Mesodermal cell (in vitro differentiated cells): ENCODE results near the gene GFM1. TPM values are rescaled to one million over a fixed set of nuclear protein-coding genes. Genes with fewer than 3 reads are reported as not detected.

ENCODE experiments used
- H3K27ac ChIP-seq: 2 replicates; pipeline ENCODE4 v1.7.0; 2013; ENCODE audit warnings: mild to moderate bottlenecking, low read depth, low read length, moderate library complexity; ENCODE audit not compliant: severe bottlenecking
- H3K36me3 ChIP-seq: 2 replicates; pipeline ENCODE4 v1.7.1; 2013; ENCODE audit warnings: mild to moderate bottlenecking, low read length, moderate library complexity; ENCODE audit not compliant: control insufficient read depth, insufficient read depth
- H3K4me1 ChIP-seq: one replicate; pipeline ENCODE4 v1.7.1; 2013; ENCODE audit warnings: mild to moderate bottlenecking, low read length; ENCODE audit not compliant: insufficient read depth, control insufficient read depth, poor library complexity, severe bottlenecking
- H3K4me3 ChIP-seq: 2 replicates; pipeline ENCODE4 v1.7.0; 2013; ENCODE audit warnings: low read length, control low read depth, mild to moderate bottlenecking; ENCODE audit not compliant: insufficient read depth, poor library complexity, severe bottlenecking; ENCODE audit errors: extremely low read depth
- H3K9me3 ChIP-seq: 2 replicates; pipeline ENCODE4 v1.7.1; 2013; ENCODE audit warnings: mild to moderate bottlenecking, low read length, moderate library complexity; ENCODE audit not compliant: control insufficient read depth
- WGBS, 2 experiments: methylation state at CpG; one replicate each; pipeline ENCODE4 v1.1.5; 2013; ENCODE audit warnings: missing lambda C conversion rate in 2 of 2; ENCODE audit not compliant: insufficient coverage in 2 of 2; 5-methylcytosine and 5-hydroxymethylcytosine counted together
- polyA plus RNA-seq, 2 experiments: library from polyadenylated mRNA; stranded (reverse); fragments of 50-300 nt; gene quantifications; one replicate each; pipeline ENCODE4 v1.2.3, GENCODE V29; 2013

The GFM1 gene
- 30.8 TPM for polyA plus RNA-seq (2013, experiment 1 of 2)
- polyA plus RNA-seq (2013, experiment 2 of 2) = 25.2 TPM

DNA sequence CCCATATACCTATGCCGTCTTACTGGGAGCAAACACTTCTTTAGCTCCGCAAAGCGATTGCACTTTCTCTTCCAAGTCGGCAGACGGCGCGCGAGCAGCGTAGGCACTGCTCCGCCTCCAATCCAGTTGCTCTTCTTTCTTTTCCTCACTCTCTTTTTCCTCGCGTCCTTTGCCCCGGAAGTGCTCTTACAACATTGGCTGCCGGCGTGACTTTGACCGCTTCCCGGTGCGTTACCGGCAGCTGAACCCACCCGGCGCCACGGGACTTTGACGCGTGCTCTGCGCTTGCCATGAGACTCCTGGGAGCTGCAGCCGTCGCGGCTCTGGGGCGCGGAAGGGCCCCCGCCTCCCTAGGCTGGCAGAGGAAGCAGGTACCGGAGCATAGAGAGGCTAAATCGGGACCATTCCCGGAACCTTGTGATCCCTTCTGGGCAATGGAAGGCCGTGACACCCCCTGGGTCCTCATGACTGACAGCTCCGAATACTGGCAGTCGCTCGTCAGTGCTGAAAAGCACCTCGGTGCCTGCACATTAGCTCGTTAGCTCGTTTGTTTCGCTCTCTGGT is at the start of gene GFM1:
TSS of gene GFM1 (plus strand) at position 183 of the 564 bp plus-strand sequence. CDS start at position 291, 108 bp downstream.
- 0% methylated on average over 39 to 41 of the region's 42 CpGs for WGBS, 2 experiments
- H3K4me1 ChIP-seq = no peaks in the 10 kb centered on the region
- peaks cover 28% of the 10 kb centered on the region for H3K36me3 ChIP-seq
- no peaks in the 10 kb centered on the region for H3K9me3 ChIP-seq
- peak within 1 kb of the TSS; percentile 85 for H3K4me3 ChIP-seq
- peak within 1 kb of the TSS; percentile 83 for H3K27ac ChIP-seq

DNA sequence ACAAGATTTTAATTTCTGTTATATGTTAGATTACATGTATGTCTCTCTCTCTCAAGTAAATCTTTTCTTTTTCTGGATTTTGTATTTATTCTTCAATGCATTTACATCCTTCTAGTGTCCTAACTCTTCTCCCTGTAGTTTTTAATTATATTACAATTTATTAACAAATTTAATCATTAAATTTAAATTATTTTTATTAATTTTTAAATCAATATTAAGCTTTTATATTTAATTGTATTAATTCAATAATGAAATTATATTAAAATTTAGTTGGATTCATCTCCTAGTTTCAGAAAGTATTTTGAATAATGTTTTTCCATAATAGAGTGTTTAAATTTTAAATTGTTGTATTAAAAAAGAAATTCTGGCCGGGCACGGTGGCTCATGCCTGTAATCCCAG is 43.5 kb upstream of the GFM1 start:
- no peak overlapping the region for H3K4me3 ChIP-seq
- H3K27ac ChIP-seq = no peak overlapping the region
- H3K36me3 ChIP-seq = no peaks in the 10 kb centered on the region
- 100% methylated on average over 1 of the region's 2 CpGs; no CpG with 5 or more reads in 1 of the 2 experiments for WGBS, 2 experiments
- no peaks in the 10 kb centered on the region for H3K9me3 ChIP-seq
- H3K4me1 ChIP-seq = no peaks in the 10 kb centered on the region

DNA sequence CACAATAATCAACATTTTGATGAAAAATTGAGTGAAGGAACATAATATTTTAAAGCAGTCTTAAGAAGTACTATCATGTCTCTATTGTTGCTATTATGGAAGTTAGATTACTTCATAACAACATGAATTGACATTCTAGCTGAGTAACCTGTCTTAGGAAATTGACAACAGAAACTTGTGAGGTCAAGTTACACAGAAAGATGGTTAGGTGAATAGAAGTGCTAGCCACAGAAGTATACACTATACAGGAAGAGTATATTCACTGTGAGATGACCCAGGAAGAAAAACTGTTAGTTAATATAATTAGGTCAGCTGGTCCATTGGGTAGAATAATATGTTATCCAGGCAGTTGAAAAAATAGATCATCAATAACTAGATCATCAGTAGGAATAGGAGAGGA is 42.1 kb upstream of the GFM1 start:
- Histone ChIP-seq H3K4me1 (no peaks in the 10 kb centered on the region), H3K27ac (no peak overlapping the region), H3K4me3 (no peak overlapping the region), H3K36me3 (no peaks in the 10 kb centered on the region), H3K9me3 (no peaks in the 10 kb centered on the region)

DNA sequence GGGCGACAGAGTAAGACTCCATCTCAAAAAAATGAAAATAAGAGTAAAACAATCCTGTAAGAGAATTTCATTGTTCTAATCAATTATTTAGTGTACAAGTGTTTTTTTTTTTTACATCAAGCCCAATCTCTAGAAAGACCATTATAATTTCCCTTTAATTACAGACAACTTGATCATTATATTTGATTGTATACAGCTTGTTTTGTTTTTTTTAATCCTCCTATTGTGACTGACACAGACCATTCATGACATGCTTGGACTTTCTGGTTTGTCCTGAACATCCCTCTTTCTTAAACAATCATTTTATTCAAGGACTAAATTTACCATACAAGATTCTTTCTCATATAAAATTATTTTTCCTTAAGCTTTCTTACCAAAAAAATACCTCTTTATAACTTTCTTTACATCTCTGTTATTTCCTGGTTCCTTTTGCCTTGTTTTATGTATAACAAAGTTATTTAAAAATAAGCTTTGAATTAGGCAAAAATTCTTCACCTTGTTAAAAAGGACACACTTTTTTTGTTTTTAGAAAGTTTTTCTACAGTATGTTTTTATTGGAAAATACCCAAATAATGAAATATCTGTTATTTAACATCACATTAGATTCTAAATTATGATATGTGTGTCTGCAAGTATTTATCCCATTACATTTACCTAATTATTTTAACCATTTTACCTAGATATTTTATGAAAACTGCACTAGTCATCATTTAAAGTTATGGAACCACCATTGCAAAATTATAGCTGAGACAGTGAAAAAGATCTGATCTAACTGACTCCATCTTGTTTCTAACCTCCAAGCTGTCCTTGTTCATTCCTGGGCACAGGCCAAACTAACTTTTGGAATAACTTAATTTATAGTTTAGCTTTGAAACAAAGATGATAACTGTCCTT is 26.1 kb upstream of the GFM1 start:
- WGBS, 2 experiments = no CpG with 5 or more reads among the region's 1 CpG
- H3K27ac ChIP-seq = no peak overlapping the region
- no peaks in the 10 kb centered on the region for H3K4me1 ChIP-seq
- no peaks in the 10 kb centered on the region for H3K36me3 ChIP-seq
- no peak overlapping the region for H3K4me3 ChIP-seq
- H3K9me3 ChIP-seq = peaks cover 31% of the 10 kb centered on the region

DNA sequence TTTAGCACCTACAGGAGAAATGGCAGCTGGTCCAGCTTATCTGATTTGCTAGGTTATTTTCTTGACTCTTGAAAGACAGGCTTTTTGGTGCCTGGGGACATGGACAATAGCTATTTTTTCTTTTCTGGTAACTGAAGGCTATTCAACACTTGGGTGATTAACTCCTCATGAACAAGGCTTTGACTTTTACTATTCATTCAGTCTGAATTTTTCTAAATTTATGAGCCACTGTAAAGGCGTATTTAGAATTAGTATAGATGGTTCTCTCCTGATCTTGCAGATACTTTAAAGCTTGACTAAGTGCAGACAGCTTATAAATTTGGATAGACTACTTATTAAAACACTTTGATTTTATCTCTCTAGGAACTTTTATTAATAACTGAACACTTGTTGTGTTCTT is 18.4 kb upstream of the GFM1 start:
- no CpG with 5 or more reads among the region's 1 CpG for WGBS, 2 experiments
- Histone ChIP-seq H3K36me3 (no peaks in the 10 kb centered on the region), H3K9me3 (peaks cover 11% of the 10 kb centered on the region), H3K4me1 (no peaks in the 10 kb centered on the region), H3K27ac (no peak overlapping the region), H3K4me3 (no peak overlapping the region)

DNA sequence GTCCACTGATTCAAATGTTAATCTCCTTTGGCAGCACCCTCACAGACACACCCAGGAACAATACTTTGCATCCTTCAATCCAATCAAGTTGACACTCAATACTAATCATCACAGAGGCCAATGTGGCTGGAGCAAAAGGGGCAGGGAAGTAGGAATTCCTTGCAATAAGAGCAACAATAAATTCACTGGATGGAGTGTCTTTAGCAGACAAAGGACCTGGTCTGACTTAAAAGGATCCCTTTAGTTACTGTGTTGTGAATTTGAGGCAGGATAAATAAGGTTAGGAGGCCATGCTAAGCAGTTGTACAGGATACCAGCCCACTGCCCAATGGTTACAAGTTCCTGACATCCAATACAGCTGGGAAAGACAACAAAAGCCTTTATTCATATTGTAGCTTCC is 12.3 kb upstream of the GFM1 start:
- Histone ChIP-seq H3K36me3 (no peaks in the 10 kb centered on the region), H3K4me3 (no peak overlapping the region), H3K4me1 (no peaks in the 10 kb centered on the region), H3K9me3 (no peaks in the 10 kb centered on the region), H3K27ac (no peak overlapping the region)

DNA sequence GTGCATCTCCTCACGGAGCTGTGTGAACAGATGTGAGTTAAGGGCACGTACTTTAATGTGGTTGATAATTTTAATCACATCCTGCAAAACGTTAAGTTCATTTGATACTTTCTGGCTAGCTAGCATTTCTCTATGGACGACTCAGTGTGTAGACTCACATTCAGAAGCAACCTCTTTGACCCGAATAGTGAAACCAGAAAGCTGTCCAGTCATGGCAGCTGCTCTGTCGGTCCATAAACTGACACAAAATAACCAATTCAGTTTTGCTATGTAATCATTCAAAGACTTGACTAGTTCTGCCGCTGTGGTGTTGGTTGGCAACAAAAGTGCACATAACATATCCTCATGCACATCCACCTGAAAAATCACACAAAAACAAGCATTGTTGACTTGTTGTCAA is 3.7 kb upstream of the GFM1 start:
- Histone ChIP-seq H3K4me1 (no peaks in the 10 kb centered on the region), H3K4me3 (no peak overlapping the region)
- WGBS, 2 experiments = 83 to 85% methylated on average over 5 to 7 of the region's 7 CpGs

DNA sequence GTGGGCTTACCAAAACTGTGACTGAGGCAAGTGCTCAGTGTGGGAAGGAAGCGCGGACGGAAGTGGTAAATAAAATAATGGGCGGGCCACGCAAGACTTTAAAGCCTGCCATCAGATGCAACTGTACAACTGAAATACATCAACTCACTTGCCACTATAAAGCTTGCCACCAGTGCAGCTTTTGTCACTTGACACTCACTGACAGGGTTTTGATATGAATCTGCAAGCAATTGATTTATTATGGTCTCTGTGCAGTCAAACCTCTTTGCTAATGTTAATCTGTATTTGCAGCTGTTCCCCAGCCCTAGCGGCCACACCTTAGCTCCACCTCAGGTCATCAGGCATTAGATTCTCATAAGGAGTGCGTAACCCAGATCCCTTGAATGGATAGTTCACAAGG is 2.3 kb upstream of the GFM1 start:
- H3K4me1 ChIP-seq = no peaks in the 10 kb centered on the region
- peaks cover 10% of the 10 kb centered on the region for H3K36me3 ChIP-seq
- WGBS, 2 experiments = 97 to 100% methylated on average over 1 to 5 of the region's 7 CpGs
- no peak overlapping the region for H3K27ac ChIP-seq
- no peak overlapping the region for H3K4me3 ChIP-seq
- no peaks in the 10 kb centered on the region for H3K9me3 ChIP-seq

More for the DNA sequence above, 3.7 kb upstream of the GFM1 start:
- no peak overlapping the region for H3K27ac ChIP-seq
- H3K36me3 ChIP-seq = no peaks in the 10 kb centered on the region
- no peaks in the 10 kb centered on the region for H3K9me3 ChIP-seq

DNA sequence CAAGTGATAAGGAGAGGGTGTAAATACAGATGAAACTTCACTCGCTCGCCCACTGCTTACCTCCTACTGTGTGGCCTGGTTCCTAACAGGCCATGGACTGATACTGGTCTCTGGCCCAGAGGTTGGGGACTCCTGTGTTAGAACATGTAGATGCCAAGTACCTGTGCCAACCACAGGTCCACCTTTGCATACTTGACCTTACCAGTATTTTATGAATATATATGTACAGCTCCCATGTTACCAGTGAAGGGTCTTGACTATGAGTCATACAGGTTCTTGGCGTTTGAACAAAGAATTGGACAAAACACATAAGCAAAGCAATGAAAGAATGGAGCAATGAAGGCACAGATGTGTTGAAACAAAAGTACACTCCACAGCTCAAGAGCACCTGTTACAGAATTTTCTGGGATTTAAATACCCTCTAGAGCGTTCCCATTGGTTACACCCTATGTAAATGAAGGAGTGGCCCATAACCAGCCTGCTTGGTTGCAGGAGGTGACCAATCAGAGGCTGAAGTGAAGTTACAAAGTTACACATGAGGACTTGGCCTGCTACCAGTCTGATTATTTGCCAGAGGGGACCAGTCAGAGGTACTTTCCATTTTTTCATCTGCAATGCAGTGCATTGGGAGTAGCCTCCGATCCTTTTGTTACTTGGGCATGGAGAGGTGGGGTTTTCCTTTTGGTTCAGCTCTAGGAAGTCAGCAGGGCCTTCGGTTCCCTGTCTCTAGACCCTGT is 1.7 kb upstream of the GFM1 start:
- Histone ChIP-seq H3K27ac (no peak overlapping the region), H3K9me3 (no peaks in the 10 kb centered on the region), H3K4me1 (no peaks in the 10 kb centered on the region), H3K4me3 (no peak overlapping the region), H3K36me3 (peaks cover 13% of the 10 kb centered on the region)
- WGBS, 2 experiments = 76 to 100% methylated on average over 3 to 4 of the region's 6 CpGs

DNA sequence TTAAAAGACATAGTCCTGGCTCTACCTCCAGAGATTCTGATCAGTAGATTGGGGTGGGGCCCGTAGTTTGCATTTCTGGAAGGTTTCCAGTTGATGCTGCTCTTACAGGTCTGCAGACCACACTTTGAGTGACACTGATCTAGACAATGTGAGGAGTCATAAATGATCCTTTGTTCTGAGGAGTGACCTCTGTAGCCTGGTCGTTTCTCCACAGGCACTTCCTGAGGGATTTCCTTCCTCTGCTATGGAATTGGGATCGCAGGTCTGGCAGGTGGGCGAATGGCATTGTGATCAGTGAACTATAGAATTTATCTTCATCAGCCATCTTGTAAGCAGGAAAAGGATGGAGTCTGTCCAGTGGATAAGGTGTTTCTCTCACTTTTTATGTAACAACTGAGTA is 5.5 kb downstream of the GFM1 start:
- H3K27ac ChIP-seq = no peak overlapping the region
- H3K9me3 ChIP-seq = no peaks in the 10 kb centered on the region
- H3K4me3 ChIP-seq = no peak overlapping the region
- H3K4me1 ChIP-seq = no peaks in the 10 kb centered on the region
- H3K36me3 ChIP-seq = peaks cover 53% of the 10 kb centered on the region
- WGBS, 2 experiments = 100% methylated on average over 1 of the region's 4 CpGs; no CpG with 5 or more reads in 1 of the 2 experiments
